Neutrophil (primary cell): ENCODE data around the gene TSPAN16.
A peak's percentile ranks its signal among the peaks of the same experiment; 100 is the strongest.
"Not testable (repeated sequence)": the region's sequence is repeated elsewhere in the genome, so short reads cannot be mapped to it uniquely, and the experiment has no call there.

Source experiments
- H3K27ac ChIP-seq: fragments of 200-600 bp; sonication (generic); 2 replicates; pipeline ENCODE4 v1.5.1; 2016; ENCODE audit warnings: mild to moderate bottlenecking, moderate library complexity
- H3K27me3 ChIP-seq: fragments of 200-600 bp; sonication (generic); 2 replicates; pipeline ENCODE4 v1.6.0; 2016; ENCODE audit warnings: mild to moderate bottlenecking
- H3K36me3 ChIP-seq: fragments of 200-600 bp; sonication (generic); 2 replicates; pipeline ENCODE4 v1.5.1; 2017
- H3K4me1 ChIP-seq, 2 experiments: fragments of 200-600 bp in 1 of 2; sonication (generic) in 1 of 2; 1 replicate in 1 of 2; 2 replicates in 1 of 2; pipeline versions ENCODE4 v1.5.1 to v1.6.1; 2013 to 2016; ENCODE audit warnings: low read depth in 1 of 2, low read length in 1 of 2, mild to moderate bottlenecking in 1 of 2, moderate library complexity in 1 of 2; ENCODE audit not compliant: control insufficient read depth in 1 of 2, insufficient read depth in 1 of 2
- H3K4me3 ChIP-seq, 2 experiments: fragments of 200-600 bp in 1 of 2; sonication (generic) in 1 of 2; 1 replicate in 1 of 2; 2 replicates in 1 of 2; pipeline ENCODE4 v1.5.1; 2013 to 2016; ENCODE audit warnings: low read depth in 1 of 2, low read length in 1 of 2, mild to moderate bottlenecking in 1 of 2, moderate library complexity in 1 of 2
- H3K9me3 ChIP-seq: fragments of 200-600 bp; sonication (generic); 2 replicates; pipeline ENCODE4 v1.5.1; 2016
- CTCF ChIP-seq: fragments of 200-600 bp; sonication (generic); IDR thresholded peaks from 2 replicates; pipeline ENCODE4 v1.5.1; 2016; ENCODE audit warnings: antibody characterized with exemption

Gene TSPAN16

DNA sequence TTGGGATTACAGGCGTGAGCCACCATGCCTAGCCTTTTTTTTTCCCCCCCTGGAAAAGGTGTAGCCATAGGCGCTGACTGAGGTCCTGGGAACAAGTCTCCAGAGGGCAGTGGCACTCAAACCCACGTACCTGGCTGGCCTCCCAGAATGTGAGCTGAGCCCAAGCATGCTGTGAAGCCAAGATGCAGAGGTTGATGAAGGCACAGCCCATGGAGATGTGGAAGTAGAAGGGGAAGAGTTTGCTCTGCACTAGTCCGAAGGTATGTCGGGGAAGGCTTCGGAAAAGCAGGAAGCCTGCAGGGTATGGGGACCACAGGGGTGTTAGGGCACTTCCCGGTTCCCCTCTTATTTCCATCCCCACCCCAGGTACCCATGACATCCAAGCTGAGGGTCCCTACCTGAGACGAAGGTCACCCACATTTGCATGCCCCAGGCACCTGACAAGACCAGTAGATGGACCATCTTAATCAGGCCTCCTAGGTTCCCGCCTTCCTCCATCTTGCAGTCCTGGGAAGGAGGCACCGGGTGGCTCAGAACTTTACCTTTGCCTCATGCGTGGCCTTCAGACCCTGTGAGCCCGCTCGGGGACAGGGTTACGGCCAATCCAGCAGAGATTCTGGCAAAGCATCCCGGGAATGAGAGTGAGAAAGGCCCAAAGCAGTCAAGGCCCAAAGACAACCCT lies 49.3 kb downstream of the TSPAN16 start:
- no peaks in the 10 kb centered on the region for H3K36me3 ChIP-seq
- peak overlapping the region; percentile 76 to 87 for H3K4me3 ChIP-seq
- no peaks in the 10 kb centered on the region for H3K27me3 ChIP-seq
- peaks cover 45 to 54% of the 10 kb centered on the region in 2 experiments for H3K4me1 ChIP-seq
- no peaks in the 10 kb centered on the region for H3K9me3 ChIP-seq
- TF ChIP-seq CTCF = no peak
- peak overlapping the region; percentile 87 for H3K27ac ChIP-seq

DNA sequence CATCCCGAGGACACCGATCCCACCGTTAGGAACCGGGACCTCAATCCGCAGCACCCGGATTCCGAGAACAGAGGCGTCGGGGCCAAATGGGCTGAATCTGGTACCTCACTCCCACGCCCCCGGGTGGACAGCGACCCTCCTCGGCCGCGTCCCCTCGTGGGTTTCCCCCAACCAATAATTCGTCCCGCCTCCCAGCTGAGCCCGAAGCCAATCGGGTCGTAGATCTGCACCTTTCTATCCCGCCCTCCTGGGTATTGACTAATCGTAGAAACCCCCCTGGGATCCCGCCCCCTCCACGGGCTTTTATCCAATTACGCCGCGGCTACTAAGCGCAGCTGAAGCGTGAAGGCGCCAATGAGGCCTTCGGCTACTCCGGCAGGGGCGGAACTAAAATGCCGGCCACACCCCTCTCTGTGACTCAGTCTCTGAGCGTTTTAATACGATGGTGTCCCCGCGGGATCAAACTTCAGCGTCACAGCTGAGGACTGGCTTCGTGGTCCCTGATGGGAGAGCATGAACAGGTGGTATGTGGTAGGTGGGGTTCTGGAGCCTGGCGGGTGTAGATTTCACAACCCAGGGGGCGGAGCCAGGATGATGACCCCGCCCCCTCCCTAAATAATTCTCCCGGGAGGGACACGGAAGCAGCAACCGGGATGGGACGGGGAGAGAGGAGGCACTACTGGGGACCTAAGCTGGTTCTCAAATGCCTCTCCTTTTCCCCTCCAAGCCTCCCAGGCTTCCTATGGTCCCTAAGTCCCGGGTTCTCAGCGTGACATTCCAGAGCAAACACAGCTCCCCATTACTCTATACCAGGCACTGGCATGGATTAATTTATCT lies 50.4 kb downstream of the TSPAN16 start, which contains the start of the genes CCDC159 and TMEM205:
Gene CCDC159 (plus strand): TSS at position 416 of the 837 bp plus-strand sequence. CDS start 88 bp downstream, at position 504.
Gene TMEM205 (minus strand): TSS at position 165 of the 837 bp plus-strand sequence. CDS start 649 bp downstream, outside the sequence.
- peak; percentile 8 for TF ChIP-seq CTCF
- H3K4me1 ChIP-seq = peaks cover 40 to 47% of the 10 kb centered on the region in 2 experiments
- peak within 1 kb of the TSS; percentile 87 for H3K27ac ChIP-seq
- no peaks in the 10 kb centered on the region for H3K27me3 ChIP-seq
- peak within 1 kb of the TSS; percentile 76 to 87 for H3K4me3 ChIP-seq
- H3K9me3 ChIP-seq = no peaks in the 10 kb centered on the region
- no peaks in the 10 kb centered on the region for H3K36me3 ChIP-seq

DNA sequence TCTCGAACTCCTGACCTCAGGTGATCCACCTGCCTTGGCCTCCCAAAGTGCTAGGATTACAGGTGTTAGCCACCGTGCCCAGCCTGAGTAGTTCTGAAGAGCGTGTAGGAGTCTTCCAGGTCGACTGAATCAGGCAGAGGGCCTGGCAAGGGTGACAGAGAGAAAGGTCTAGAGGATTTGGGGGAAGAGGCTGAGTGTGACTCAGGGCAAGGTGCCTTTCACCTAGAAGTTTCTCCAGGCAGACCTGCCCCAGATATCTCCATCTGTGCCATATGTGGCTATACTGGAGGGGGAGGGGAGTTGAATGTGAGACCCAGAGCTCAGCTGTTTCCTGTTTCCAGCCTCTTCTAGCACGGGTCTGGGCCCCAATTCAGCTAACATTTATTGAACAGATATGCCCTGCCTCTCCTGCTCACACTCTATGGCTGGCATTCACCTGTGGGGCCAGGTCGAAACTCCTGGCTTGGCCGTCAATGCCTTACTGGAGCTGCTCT lies 51.6 kb downstream of the TSPAN16 start:
- TF ChIP-seq CTCF = no peak
- Histone ChIP-seq H3K9me3 (no peaks in the 10 kb centered on the region), H3K27me3 (no peaks in the 10 kb centered on the region), H3K36me3 (no peaks in the 10 kb centered on the region), H3K27ac (peak overlapping the region; percentile 87), H3K4me3 (no peak overlapping the region), H3K4me1 (peaks cover 39 to 46% of the 10 kb centered on the region in 2 experiments)

DNA sequence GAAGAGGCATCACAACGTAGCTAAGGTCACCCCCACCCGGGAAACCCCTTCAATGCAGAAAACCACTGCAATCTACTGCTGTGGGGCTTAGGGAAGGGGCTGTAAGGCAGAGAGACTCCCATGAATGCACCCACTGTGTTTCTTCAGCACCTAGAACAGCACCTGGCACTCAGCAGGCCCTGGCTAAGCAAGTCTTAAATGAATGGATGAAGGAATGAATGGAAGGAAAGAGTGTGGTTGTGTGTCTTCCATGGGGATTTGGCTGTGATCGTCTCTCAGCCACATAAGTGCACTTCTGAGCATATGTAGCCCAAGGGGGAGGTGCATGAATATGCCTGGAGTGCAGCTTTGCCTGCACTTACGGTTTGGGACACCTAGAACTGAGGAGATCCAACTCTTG lies 53.2 kb downstream of the TSPAN16 start:
- no peaks in the 10 kb centered on the region for H3K9me3 ChIP-seq
- peaks cover 29 to 32% of the 10 kb centered on the region in 2 experiments for H3K4me1 ChIP-seq
- no peak overlapping the region for H3K27ac ChIP-seq
- no peaks in the 10 kb centered on the region for H3K27me3 ChIP-seq
- no peak for TF ChIP-seq CTCF
- H3K4me3 ChIP-seq = no peak overlapping the region
- no peaks in the 10 kb centered on the region for H3K36me3 ChIP-seq

- not testable (repeated sequence) for H3K4me3 ChIP-seq, H3K27me3 ChIP-seq, H3K9me3 ChIP-seq, H3K27ac ChIP-seq
- Histone ChIP-seq H3K36me3 (peaks cover 14% of the 10 kb centered on the region), H3K4me1 (peaks cover 35 to 36% of the 10 kb centered on the region in 2 experiments)
These were observed 58.1 kb downstream of the TSPAN16 start for GRCh38 chr19:11354102-11354501.
